ENCODE results near the gene RHOT2. TPM values are rescaled to one million over a fixed set of nuclear protein-coding genes. Genes with fewer than 3 reads are reported as not detected.

Gene RHOT2
- total and polyA plus RNA-seq, 2 donors (not counting 3 experiments of a cell fraction or from before 2014, with no cell fraction given) = 106 to 139 TPM

- no peak for FAIRE-seq
These were observed 36.8 kb downstream of the RHOT2 start for GRCh38 chr16:704552-705380.

More at GRCh38 chr16:704552-705380, 36.8 kb downstream of the RHOT2 start:
- BruUV-seq (replicated peaks) = no TSS peak
- Histone ChIP-seq H4K20me1 (replicated peaks; ENCODE audit: control insufficient read depth, extremely low read depth, insufficient read depth, low read length) (no peaks in the 10 kb centered on the region), H3K9me1 (replicated peaks; ENCODE audit: control insufficient read depth, extremely low read depth, insufficient read depth, low read length) (no peaks in the 10 kb centered on the region), H2AFZ (ENCODE audit: low read depth, low read length) (no peak overlapping the region), H3K79me2 (ENCODE audit: control insufficient read depth, insufficient read depth, low read length) (no peaks in the 10 kb centered on the region), H3K9ac (replicated peaks; ENCODE audit: extremely low read depth, insufficient read depth, low read length) (no peak overlapping the region), H3K9me3 (replicated peaks; ENCODE audit: control insufficient read depth, insufficient read depth, low read length) (no peaks in the 10 kb centered on the region), H3K4me3 (replicated peaks in 1 of 3; ENCODE audit: insufficient read depth in 1 of 3, low read depth in 1 of 3, low read length in 3 of 3) (no peak overlapping the region), H3K4me2 (ENCODE audit: insufficient read depth, low read length) (no peak overlapping the region), H3K4me1 (ENCODE audit: control insufficient read depth, extremely low read depth, insufficient read depth, low read length) (no peaks in the 10 kb centered on the region), H3K27me3 (ENCODE audit: control insufficient read depth in 2 of 2, insufficient read depth in 2 of 2, low read length in 2 of 2) (peaks cover 39 to 44% of the 10 kb centered on the region in 2 experiments), H3K27ac (ENCODE audit: insufficient read depth, low read depth, low read length) (no peak overlapping the region), H3K36me3 (ENCODE audit: control insufficient read depth in 2 of 2, extremely low read depth in 1 of 2, insufficient read depth in 2 of 2, low read length in 2 of 2) (no peaks in the 10 kb centered on the region)
- dilution Hi-C loops (cut with MboI; ENCODE audit: extremely low pct_ligation_motif_present, low sequenced_read_pairs) (no loop called here), intact Hi-C loops (cut with micrococcal nuclease) (no loop called here)
- no peak for DNase-seq (ENCODE audit: low read depth, low spot score)
- ChIA-PET CTCF (interaction anchor here (1.4 to 2.7 kb wide), 3 partner anchors 15 to 80 kb away, joined by 3 to 8 read pairs (median 4); partner anchors contain the start of genes ANTKMT and WDR24), POLR2A (interaction anchor here (0.6 kb wide), 1 partner anchor 364 kb away, joined by 6 read pairs; no protein-coding TSS in a partner anchor)
- TF ChIP-seq CTCF (IDR thresholded peaks at IDR 0.05; ENCODE audit: extremely low read depth in 1 of 2, insufficient read depth in 1 of 2, low read depth in 1 of 2, low read length in 2 of 2) = no peak
- TF ChIP-seq MAX (IDR thresholded peaks at IDR 0.05; ENCODE audit: insufficient read depth, insufficient read length) = no peak
- peak; percentile 71 for TF ChIP-seq EZH2 (IDR thresholded peaks at IDR 0.05; ENCODE audit: borderline replicate concordance, low read depth, low read length, severe bottlenecking)
- no peak for TF ChIP-seq JUN (IDR thresholded peaks at IDR 0.05; ENCODE audit: borderline replicate concordance, insufficient read depth, insufficient read length, low read depth)
- no peak for TF ChIP-seq POLR2AphosphoS5 (IDR thresholded peaks at IDR 0.05; ENCODE audit: insufficient read depth, low read depth, low read length)
- TF ChIP-seq POLR2A (IDR thresholded peaks at IDR 0.05; ENCODE audit: low read depth, low read length) = no peak
- no peak for TF ChIP-seq GATA2 (IDR thresholded peaks at IDR 0.05; ENCODE audit: insufficient read depth, insufficient read length, low read depth, low read length)

Data from endothelial cell of umbilical vein (primary cell).